AG09319 (cell line): Measurements from ENCODE around the gene EDARADD.
"Not testable (repeated sequence)": the region's sequence is repeated elsewhere in the genome, so short reads cannot be mapped to it uniquely, and the experiment has no call there.

ENCODE experiments used
- DNase-seq: peaks from one replicate; pipeline ENCODE4 v3.0.0-alpha.2; 2010; ENCODE audit warnings: low read depth; ENCODE audit errors: extremely low read depth
- TF ChIP-seq, protein P1 (sequence below): IDR thresholded peaks from 2 replicates; pipeline ENCODE4 v1.5.1; 2011; ENCODE audit warnings: low read depth, mild to moderate bottlenecking, inconsistent platforms, low read length, moderate library complexity

Gene EDARADD

DNA sequence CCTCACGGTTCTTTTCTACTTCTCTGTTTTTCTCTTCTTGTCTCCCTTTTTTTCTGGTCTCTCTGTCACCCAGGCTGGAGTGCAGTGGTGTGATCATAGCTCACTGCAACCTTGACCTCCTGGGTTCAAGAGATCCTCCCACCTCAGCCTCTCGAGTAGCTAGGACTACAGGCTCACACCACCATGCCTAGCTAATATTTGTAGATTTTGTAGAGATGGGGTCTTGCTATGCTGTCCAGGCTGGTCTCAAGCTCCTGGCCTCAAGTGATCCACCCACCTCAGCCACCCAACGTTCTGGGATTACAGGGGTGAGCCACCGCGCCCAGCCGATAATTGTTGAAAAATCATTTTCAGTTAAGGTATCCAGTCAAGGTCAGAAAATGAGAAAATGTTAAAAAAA is 103.8 kb downstream of the EDARADD start:
- no peak for DNase-seq
- TF ChIP-seq, protein P1, sequence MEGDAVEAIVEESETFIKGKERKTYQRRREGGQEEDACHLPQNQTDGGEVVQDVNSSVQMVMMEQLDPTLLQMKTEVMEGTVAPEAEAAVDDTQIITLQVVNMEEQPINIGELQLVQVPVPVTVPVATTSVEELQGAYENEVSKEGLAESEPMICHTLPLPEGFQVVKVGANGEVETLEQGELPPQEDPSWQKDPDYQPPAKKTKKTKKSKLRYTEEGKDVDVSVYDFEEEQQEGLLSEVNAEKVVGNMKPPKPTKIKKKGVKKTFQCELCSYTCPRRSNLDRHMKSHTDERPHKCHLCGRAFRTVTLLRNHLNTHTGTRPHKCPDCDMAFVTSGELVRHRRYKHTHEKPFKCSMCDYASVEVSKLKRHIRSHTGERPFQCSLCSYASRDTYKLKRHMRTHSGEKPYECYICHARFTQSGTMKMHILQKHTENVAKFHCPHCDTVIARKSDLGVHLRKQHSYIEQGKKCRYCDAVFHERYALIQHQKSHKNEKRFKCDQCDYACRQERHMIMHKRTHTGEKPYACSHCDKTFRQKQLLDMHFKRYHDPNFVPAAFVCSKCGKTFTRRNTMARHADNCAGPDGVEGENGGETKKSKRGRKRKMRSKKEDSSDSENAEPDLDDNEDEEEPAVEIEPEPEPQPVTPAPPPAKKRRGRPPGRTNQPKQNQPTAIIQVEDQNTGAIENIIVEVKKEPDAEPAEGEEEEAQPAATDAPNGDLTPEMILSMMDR: no peak

DNA sequence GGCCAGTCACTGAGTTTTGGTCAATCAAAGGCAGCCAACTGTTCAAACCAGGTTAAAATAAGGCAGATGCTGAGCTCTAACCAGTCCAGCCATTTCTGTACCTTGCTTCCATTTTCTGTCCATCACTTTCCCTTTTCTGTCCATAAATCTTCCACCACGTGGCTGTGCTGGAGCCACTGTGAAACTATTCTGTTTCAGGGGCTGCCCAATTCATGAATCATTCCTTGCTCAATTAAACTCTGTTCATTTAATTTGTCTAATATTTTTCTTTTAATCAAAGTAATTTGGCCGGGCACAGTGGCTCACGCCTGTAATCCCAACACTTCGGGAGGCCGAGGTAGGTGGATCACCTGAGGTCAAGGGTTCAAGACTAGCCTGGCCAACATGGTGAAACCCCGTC is 107.0 kb downstream of the EDARADD start:
- TF ChIP-seq, protein P1: no peak
- DNase-seq: no peak

DNA sequence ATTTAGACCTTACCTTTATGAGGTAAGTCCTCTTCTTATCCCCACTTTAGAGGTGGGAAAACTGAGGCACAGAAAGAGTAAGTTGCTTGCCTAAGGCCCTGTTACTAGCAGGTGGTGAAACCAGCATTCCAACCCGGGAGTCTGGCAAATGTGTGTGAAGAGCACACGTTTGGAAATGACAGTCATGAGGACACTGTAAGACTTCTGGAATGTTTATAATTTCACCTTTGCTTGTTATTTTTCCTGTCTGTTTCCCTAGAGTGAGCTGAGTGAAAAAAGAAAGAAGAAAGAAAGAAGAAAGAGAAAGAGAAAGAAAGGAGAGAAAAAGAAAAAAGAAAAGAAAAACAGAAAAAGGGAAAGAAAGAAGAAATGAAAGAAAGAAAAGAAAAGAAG is 108.5 kb downstream of the EDARADD start:
- TF ChIP-seq, protein P1: no peak
- no peak for DNase-seq

DNA sequence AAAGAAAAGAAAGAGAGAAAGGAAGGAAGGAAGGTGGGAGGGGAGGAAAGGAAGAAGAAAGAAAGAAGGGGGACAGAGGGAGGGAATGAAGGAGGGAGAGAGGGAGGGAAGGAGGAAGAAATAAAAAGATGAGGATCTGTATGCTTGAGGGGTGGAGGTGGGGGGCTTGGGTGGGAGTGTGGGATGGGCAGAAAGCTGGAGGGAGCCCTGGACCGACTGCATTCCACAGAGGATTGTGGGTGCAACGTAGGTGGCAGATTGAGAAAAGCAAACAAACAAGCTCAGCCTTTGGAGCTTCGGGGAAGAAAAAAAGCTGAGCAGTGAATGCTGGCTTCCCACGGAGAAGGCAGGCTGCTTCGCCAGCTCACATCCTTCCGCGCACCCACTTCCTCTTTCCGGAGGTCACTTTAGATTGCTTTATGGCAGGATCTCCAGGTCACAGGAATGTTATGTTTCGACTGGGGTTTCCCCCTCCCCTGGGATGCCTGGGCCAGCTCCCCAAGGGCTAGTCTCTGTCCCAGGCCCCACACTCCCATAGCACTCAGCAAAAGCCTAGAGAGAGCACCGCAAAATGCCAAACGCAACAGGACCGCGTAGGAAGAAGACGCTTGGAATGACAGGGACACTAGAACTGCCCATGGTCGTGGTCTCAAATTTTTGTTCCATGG is 109.0 kb downstream of the EDARADD start:
- no peak for DNase-seq
- TF ChIP-seq, protein P1: no peak

DNA sequence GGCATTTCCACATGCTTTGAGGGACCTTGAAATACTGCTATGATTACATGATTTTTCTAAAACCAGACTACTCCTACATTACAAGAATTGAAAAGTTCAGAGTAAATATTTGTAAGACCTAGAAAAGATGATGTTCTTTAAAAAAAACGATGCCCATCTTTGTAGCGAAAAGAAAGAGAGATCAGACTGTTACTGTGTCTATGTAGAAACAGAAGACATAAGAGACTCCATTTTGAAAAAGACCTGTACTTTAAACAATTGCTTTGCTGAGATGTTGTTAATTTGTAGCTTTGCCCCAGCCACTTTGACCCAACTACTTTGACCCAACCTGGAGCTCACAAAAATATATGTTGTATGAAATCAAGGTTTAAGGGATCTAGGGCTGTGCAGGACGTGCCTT is 110.3 kb downstream of the EDARADD start:
- DNase-seq: not testable (repeated sequence)

- TF ChIP-seq, protein P1: no peak
- no peak for DNase-seq
These were observed 113.1 kb downstream of the EDARADD start for GRCh38 chr1:236507022-236507700.

GRCh38 chr1:236508593-236509027 is 114.5 kb downstream of the EDARADD start:
- DNase-seq: no peak
- TF ChIP-seq, protein P1: no peak
